Measurements from ENCODE around the gene ZBTB37. TPM values are rescaled to one million over a fixed set of nuclear protein-coding genes. Genes with fewer than 3 reads are reported as not detected.

The ZBTB37 gene
- total and polyA plus RNA-seq, 2 of the 4 experiments (the other 2 are of a cell fraction), result 1.0 to 13.1 TPM

DNA sequence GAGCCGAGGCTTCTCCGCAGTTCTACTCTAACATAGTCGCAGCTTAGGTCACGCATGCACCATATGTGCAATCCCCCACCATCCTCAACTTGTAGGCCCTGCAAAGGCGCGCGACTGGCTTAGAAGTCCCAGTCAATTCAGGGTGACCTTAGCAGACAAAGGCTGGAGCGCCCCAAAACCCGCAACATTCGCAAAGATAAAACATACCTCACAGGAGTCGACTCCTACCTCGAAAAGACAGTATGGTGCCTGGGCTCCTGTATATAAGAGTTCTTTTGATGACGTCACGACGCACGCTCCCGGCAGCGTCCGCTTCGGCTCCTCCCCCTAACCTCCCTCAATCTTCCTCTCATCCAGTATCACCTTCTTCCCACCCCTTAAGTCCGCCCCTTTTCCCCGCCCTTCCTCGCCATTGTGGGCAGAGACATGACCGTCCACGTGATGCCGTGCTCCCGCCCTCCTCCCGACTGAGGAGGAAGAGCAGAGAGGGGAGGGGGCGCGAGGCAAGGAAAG is 371 bp upstream of the ZBTB37 start, which contains the start of gene GAS5:
Gene GAS5 (minus strand): TSS at position 237 of the 513 bp plus-strand sequence.
- peak within 1 kb of the TSS; percentile 80 for H4K91ac ChIP-seq (ENCODE audit: insufficient read depth, low read depth, low read length)
- intact Hi-C loops (cut with micrococcal nuclease) (loop anchor here (1.0 to 5.0 kb wide), 3 partner anchors 291 to 1121 kb away; partner anchors contain the start of gene RABGAP1L), dilution Hi-C loops (cut with HindIII; ENCODE audit: low sequenced_read_pairs, unreplicated experiment) (no loop called here), in situ Hi-C loops (cut with MboI; ENCODE audit: low sequenced_read_pairs) (no loop called here)
- H2BK5ac ChIP-seq (ENCODE audit: low read depth, low read length, poor library complexity, severe bottlenecking), result peak within 1 kb of the TSS; percentile 76
- 0% methylated on average over 4 of the region's 30 CpGs; no CpG with 5 or more reads in 1 of the 2 experiments for WGBS, 2 experiments (ENCODE audit: extremely low coverage in 2 of 2, insufficient read length in 1 of 2)
- TF ChIP-seq RAD21 (IDR thresholded peaks at IDR 0.05; ENCODE audit: low read length) (no peak), BHLHE40 (IDR thresholded peaks at IDR 0.05; ENCODE audit: low read depth, low read length) (0 out of 2 replicates have a peak, but pooled peaks have one; percentile 37), MXI1 (IDR thresholded peaks at IDR 0.05; ENCODE audit: borderline replicate concordance, low read depth, low read length) (peak; percentile 31; the same call in 1 of the 2 replicates), MAZ (IDR thresholded peaks at IDR 0.05; ENCODE audit: borderline replicate concordance, low read depth, low read length) (peak; percentile 96; the same call in 1 of the 2 replicates), FOS (IDR thresholded peaks at IDR 0.05; ENCODE audit: low read depth, low read length) (no peak), USF2 (IDR thresholded peaks at IDR 0.05; ENCODE audit: low read depth, low read length) (peak; percentile 95), POLR2A (IDR thresholded peaks at IDR 0.05; ENCODE audit: low read depth, low read length) (peak; percentile 100), NFE2L2 (IDR thresholded peaks at IDR 0.05; ENCODE audit: low read depth, low read length) (peak; percentile 43; the same call in 1 of the 2 replicates)
- TF ChIP-seq, protein P1, sequence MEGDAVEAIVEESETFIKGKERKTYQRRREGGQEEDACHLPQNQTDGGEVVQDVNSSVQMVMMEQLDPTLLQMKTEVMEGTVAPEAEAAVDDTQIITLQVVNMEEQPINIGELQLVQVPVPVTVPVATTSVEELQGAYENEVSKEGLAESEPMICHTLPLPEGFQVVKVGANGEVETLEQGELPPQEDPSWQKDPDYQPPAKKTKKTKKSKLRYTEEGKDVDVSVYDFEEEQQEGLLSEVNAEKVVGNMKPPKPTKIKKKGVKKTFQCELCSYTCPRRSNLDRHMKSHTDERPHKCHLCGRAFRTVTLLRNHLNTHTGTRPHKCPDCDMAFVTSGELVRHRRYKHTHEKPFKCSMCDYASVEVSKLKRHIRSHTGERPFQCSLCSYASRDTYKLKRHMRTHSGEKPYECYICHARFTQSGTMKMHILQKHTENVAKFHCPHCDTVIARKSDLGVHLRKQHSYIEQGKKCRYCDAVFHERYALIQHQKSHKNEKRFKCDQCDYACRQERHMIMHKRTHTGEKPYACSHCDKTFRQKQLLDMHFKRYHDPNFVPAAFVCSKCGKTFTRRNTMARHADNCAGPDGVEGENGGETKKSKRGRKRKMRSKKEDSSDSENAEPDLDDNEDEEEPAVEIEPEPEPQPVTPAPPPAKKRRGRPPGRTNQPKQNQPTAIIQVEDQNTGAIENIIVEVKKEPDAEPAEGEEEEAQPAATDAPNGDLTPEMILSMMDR (conservative IDR thresholded peaks at IDR 0.05; ENCODE audit: low read depth, low read length), result no peak
- peaks cover 44% of the 10 kb centered on the region for H3K36me3 ChIP-seq (ENCODE audit: control insufficient read depth, insufficient read depth, low read length)
- H3K14ac ChIP-seq (replicated peaks; ENCODE audit: low read depth, low read length), result peak within 1 kb of the TSS; percentile 99
- peak within 1 kb of the TSS; percentile 74 for H2BK120ac ChIP-seq (ENCODE audit: low read depth, low read length)
- no TSS peak for BruUV-seq (replicated peaks)
- H3K4ac ChIP-seq (ENCODE audit: low read depth, low read length), result peak within 1 kb of the TSS; percentile 97
- peak within 1 kb of the TSS; percentile 79 to 85 for H4K8ac ChIP-seq (ENCODE audit: low read depth in 2 of 2, low read length in 2 of 2)
- H4K5ac ChIP-seq (ENCODE audit: low read depth, low read length), result peak within 1 kb of the TSS; percentile 58
- H2AK5ac ChIP-seq (ENCODE audit: low read depth, low read length), result peak within 1 kb of the TSS; percentile 94
- CTCF ChIA-PET, result no interaction called here
- no peaks in the 10 kb centered on the region for H3K9me1 ChIP-seq (ENCODE audit: insufficient read depth, low read length)
- peaks cover 50% of the 10 kb centered on the region for H4K20me1 ChIP-seq (ENCODE audit: insufficient read depth, low read length)
- peak; percentile 100 for DNase-seq
- H3K4me2 ChIP-seq (ENCODE audit: low read depth, low read length), result peak within 1 kb of the TSS; percentile 86
- peak within 1 kb of the TSS; percentile 78 for H3K56ac ChIP-seq (ENCODE audit: extremely low read depth, insufficient read depth, low read length)
- peaks cover 9 to 57% of the 10 kb centered on the region in 2 experiments; a peak in 3 of 4 replicates for H3K79me1 ChIP-seq (ENCODE audit: low read depth in 1 of 2, low read length in 2 of 2)
- peak within 1 kb of the TSS; percentile 80 for H3K27ac ChIP-seq (ENCODE audit: insufficient read depth, low read length)
- peak within 1 kb of the TSS; percentile 96 for H2AFZ ChIP-seq (replicated peaks; ENCODE audit: low read length, poor library complexity)
- H3K4me3 ChIP-seq (ENCODE audit: insufficient read depth, low read depth, low read length), result peak within 1 kb of the TSS; percentile 70
- no peaks in the 10 kb centered on the region; the same call in 1 of the 2 replicates for H3K4me1 ChIP-seq (ENCODE audit: control insufficient read depth, insufficient read depth, low read length)
- H2BK20ac ChIP-seq (ENCODE audit: low read depth, low read length), result no peak within 1 kb of the TSS
- peak within 1 kb of the TSS; percentile 28 for H3K18ac ChIP-seq (ENCODE audit: low read depth, low read length)
- H2BK15ac ChIP-seq (ENCODE audit: low read depth, low read length), result no peak within 1 kb of the TSS
- H3K9ac ChIP-seq (ENCODE audit: low read depth, low read length), result peak within 1 kb of the TSS; percentile 88
- peak within 1 kb of the TSS; percentile 96 for H3K23ac ChIP-seq (ENCODE audit: low read depth, low read length)
- ATAC-seq (ENCODE audit: low read depth), result peak; percentile 92
- peak within 1 kb of the TSS; percentile 95 for H2AK9ac ChIP-seq (replicated peaks; ENCODE audit: low read depth, low read length, poor library complexity)
- H3K27me3 ChIP-seq (ENCODE audit: control insufficient read depth, insufficient read depth, low read length), result no peaks in the 10 kb centered on the region
- POLR2A ChIA-PET (ENCODE audit: unreplicated experiment), result interaction anchor here (0.5 to 0.7 kb wide), 9 partner anchors 10 to 1683 kb away, joined by 3 to 15 read pairs (median 4); no protein-coding TSS in a partner anchor
- H3K9me3 ChIP-seq (ENCODE audit: control insufficient read depth, insufficient read depth, low read length), result no peaks in the 10 kb centered on the region

Data from IMR-90 (cell line).